CMK (cell line): ENCODE measurements around the gene TMEM273.

Experiments used
- DNase-seq: peaks from one replicate; pipeline ENCODE4 v3.0.0-alpha.2; 2010; ENCODE audit warnings: low read depth

The TMEM273 gene

DNA sequence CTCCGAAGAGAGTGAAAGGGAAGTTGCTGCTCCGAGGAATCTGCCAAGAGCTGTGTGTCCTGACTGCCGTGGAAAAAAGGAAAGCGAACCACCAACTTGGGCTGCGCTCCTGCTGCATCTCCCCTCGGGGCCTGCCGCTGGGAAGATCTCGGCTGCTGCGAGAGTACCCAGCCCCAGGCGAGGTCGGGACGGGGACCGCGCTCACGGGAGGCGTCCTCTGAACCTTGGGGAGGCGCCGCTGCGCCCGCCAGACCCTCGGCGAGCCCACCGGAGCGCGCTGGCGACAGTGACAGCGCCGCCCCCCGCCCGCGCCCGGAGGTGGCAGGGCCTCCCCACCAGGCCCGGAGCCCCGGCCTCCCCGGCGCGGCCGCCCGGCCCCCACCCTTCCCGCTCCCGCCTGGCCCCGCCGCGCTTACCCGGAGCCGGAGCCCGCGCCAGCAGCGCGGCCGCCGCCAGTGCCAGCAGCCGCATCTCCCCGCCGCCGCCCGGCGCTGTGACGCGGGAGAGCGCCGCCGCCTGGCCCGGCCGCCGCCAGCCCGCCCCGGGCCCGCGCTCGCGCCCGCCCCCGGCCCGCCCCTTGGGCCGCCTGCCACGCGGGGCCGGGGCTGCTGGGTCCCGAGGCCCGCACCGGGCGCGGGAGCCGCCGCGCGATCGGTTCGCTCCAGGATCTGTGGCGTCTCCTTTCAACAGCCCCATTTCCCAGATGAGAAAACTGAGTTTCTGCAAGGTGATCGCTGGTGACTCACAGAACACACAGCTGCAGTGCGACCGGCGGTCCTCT lies 73.0 kb downstream of the TMEM273 start, which contains the start of gene VSTM4:
Gene VSTM4 (minus strand): TSS at position 508 of the 781 bp plus-strand sequence. CDS start 37 bp downstream, at position 471.
- DNase-seq, result no peak

DNA sequence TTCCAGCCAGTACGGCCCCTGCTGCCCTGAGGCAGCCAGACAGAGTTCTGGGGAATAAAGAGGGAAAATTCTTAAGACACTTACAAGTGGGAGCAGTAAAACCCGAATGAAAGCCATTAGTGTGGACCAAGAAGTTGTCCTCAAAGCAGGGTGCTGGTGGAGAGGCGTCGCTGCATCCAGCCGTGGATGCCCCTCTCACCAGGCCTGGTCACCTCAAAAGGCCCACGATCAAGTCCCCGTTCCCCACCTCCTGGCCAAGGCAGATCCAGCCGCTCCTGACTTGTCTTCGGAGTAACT lies 73.5 kb downstream of the TMEM273 start:
- DNase-seq, result no peak

DNA sequence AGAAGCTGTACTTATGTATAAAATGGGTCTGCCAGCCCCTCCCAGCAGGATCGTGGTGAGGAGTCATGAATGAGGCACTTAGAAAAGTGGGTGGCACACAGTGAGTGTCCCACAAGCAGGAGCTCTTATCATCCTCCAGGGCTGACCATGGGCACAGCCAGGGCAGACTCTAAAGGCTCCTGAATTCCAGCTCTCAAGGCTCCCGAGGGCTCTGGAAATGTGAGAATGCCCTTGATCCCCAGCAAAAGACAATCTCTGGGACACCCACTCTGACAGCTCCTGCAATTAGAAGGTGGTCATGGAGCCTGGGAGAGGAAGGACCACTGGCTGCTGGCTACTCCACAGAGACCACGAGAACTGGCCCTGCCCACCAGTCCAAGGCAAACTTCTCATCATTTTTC lies 74.5 kb downstream of the TMEM273 start:
- DNase-seq, result no peak

DNA sequence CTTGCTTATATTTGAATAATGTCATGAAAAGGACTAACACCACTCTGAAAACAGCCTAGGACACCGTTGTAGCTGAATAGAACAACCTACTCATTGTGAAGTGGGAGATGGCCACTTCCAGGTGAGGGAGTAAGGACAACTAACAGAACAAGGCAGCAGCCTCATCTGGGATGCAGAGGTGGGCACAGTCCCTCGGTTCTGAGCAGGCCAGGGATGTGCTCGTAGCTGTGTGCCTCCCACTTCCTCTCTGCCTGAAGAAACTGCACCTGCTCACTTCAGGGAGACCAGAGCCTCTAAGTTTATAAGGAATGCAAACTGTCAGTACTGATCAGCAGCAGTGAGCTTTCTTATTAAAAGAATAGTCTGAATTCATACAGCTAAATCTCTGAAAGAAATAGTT lies 75.3 kb downstream of the TMEM273 start:
- DNase-seq, result no peak

DNA sequence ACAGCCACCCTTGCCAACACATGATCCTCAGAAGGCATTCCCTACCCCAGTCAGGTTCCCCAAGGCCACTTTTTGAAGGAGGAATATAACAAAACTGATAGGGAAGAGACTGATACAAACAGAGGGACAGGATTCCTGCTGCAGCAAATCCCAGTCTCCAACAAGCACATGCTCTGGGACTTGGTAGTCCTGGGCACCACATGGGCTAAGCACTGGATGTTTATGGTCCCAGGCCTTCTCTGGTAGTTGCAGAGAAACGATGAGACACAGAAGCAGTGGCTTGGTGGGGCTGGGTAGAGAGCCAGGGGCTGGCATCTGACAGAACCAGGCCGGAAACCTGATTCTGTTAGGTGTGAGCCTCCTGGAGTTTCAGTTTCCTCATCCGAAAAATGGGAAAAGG lies 76.1 kb downstream of the TMEM273 start:
- no peak for DNase-seq

DNA sequence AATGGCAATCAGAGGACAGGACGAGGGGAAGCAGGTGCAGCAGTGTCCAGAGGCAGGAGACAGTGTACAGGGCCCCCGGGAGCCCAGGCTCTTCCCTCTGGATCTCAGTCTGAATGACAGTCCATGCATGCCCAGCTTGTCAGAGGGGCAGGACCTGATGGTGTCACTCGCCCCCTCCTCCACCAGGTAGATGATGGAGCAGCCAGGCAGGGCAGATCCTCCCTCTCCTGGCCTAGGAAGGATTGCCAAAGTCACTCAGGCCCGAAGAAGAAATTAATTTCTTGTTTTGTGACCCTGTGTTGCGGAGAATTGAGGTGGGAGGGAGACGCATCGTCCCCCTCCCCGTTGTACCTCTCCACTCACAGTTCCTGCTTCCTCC lies 76.9 kb downstream of the TMEM273 start:
- no peak for DNase-seq

DNA sequence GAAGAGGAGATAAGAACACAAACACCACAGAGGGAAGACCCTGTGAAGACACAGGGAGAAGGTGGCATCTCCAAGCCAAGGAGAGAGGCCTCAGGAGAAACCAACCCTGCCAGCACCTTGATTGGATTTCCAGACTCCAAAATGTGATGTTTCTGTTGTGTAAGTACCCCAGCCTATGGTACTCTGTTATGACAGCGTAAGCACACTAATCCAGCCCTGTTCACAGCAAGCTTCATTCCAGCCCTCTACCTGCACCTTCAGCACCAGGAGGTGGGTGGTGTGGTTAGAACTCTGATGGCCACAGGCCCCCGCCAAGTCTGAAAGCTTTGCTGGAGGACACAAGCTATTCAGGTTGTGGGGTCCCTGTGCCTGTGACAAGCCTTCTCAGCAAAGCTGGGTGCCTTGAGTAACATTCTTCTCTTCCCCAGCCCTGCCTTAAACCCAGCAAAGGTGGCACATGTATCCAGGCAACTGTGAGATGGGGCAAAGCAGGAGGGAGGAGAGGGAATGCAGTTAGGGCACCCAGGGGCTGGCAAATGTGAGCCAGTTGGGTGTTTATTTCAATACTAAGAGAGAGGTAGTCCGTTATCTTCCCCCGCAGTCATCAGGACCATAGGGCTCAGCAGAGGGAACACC lies 77.4 kb downstream of the TMEM273 start:
- DNase-seq, result no peak

DNA sequence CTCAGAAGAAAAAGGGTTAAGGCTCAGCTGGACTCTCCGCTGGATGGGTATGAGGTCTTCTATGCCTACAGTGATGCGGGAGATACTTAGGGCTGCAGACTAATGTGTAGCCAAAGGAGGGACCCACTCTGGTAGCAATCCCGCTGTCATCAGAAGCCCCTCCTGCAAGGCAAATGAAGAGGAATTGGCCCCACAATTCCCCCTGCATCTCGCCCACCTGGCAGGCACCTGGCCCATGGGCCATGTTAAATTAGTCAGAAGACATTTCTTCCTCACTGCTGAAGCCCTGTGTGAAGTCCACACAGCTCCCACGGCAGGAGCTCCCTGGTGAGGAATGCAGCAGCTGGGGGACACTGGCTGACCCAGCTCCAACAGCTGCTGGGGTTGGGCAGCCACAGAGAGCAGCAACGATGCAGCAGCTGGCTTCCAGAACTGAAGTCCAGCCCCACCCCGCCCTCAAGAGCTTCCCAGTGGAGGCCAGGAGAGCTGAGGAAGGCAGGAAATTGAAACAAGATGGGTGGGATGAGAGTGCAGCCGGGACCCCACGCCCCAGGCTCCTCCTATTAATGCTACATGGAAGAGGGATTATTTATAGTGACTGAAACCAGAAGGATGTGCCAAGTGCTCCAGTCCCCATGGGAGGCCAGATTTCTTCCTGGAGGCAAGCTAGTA lies 78.4 kb downstream of the TMEM273 start:
- DNase-seq, result no peak

DNA sequence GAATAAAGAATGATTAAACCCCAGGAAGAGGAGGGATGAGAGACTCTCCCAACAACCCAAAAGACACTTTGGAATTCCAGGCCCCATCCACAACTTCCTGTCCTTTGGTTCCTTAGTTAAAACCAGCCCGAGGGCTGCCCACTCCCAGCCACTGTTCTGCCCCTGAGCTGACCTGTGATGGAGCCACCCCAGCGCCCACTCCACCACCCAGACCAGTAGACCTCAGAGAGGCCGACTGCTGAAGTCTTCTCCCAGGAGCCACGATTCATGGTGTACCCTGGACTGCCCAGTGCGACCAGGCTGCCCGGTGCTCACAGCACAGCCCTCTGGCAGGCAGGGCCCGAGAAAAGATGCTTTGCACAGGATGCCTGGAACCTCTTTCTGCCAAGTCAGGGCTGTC lies 79.5 kb downstream of the TMEM273 start:
- no peak for DNase-seq

DNA sequence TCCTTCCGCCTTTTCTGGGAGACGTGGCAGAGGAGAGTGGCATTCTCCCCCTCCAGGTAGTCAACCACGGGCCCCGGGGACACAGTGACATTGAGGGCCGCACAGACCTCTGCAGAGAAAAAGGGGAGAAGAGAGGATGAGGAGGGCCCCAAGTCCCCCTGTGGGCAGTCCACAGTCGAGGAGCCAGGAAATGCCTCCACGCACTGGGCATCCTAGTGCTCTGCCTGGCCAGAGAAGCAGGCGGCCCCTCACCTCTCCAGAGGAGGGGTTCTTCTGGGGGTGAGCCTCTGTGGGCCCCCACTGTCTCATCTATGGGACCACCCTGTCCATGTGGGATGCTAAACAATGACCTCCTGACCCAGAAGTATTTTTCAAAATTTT lies 80.3 kb downstream of the TMEM273 start:
- DNase-seq, result no peak

DNA sequence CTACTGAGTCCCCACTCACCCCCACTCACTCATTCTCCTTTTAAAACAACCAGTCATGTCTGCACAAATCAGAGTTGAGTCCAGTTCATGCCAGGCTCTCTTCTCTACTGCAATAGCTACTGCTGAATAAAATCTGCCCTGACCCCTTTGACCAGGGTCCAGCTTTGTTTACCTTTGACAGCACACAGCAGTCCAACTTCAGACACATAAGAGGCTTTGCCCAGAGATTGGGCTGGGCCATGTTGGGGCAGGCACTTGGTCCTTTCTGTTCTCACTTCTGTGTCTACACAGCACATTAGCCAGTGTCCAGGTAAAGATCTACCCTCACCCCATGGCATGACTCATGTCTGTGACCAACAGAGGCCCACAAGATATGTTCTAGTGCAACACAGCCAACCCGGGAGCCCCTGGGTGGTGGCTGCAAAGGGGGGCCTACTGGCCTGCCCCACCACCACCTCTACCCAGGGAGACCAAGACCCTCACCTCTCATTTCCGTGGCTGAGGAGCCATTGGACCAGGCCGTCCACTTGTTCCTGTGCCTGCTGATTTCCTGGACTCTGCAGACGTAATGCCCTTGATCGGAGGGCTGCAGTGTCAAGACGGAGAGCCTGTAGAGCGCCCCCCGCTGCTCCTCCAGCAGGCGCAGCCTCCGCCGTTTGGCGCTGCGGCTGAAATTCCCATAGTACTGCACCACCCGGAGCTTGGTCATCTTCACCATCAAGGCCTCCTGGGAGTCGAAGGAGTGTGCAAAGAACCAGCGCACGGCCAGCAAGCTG lies 80.9 kb downstream of the TMEM273 start:
- DNase-seq, result no peak

DNA sequence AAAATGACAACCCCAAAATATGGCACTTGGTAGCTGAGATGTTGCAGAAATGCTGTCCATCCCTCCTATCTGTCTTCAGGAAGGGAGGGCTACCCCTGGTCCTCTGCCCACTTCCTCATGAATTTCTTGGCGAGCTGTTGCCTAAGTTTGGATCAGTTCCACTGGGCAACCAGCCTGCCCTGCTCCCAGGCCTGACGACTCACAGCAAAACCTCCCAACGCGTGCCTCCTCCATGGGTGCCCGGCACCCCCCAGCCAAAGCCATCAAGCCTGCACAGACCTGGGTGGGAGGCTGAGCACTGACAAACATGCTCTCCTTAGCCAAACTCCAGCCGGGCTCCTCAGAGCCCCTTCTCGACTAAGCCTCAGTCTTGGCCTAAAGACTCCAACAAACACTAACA lies 81.7 kb downstream of the TMEM273 start:
- no peak for DNase-seq

DNA sequence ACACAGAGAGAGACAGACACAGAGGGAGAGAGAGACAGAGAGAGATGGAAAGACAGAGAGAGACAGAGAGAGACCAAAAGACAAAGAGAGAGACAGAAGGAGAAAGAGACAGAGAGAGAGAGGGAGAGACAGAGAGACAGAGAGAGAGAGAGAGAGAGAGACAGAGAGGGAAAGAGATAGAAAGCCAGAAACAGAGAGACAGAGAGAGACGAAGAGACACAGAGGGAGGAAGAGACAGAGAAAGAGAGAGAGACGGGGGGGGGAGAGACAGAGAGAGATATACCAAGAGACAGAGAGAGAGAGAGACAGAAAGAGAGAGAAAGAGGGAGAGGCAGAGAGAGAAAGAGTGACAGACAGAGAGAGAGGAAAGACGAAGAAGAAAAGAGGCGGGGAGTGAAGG lies 83.1 kb downstream of the TMEM273 start:
- DNase-seq, result no peak
